HFF-Myc (cell line): ENCODE results near the gene TMEM184A.

Experiments used
- DNase-seq: peaks from one replicate; pipeline ENCODE4 v3.0.0-alpha.2; 2011; ENCODE audit warnings: low read depth; ENCODE audit errors: extremely low read depth
- H3K4me3 ChIP-seq: replicated peaks from 2 replicates; pipeline ENCODE4 v1.5.1; 2011; ENCODE audit warnings: low read depth, mild to moderate bottlenecking, control low read depth, low read length
- CTCF ChIP-seq: IDR thresholded peaks from 2 replicates; pipeline ENCODE4 v1.5.1; 2012; ENCODE audit warnings: mild to moderate bottlenecking, low read depth, low read length, control low read depth; ENCODE audit errors: missing control alignments

TMEM184A gene

GRCh38 chr7:1493571-1493970 is 62.4 kb downstream of the TMEM184A start:
- no peak overlapping the region for H3K4me3 ChIP-seq
- DNase-seq = no peak
- no peak for TF ChIP-seq CTCF

- DNase-seq = no peak
- no peak for TF ChIP-seq CTCF
- no peak overlapping the region for H3K4me3 ChIP-seq
Observed at GRCh38 chr7:1493129-1493528, 62.9 kb downstream of the TMEM184A start.

GRCh38 chr7:1492640-1493039 is 63.4 kb downstream of the TMEM184A start:
- TF ChIP-seq CTCF = no peak
- no peak for DNase-seq
- no peak overlapping the region for H3K4me3 ChIP-seq
